IMR-90 (cell line): ENCODE measurements around the gene CTRB1. TPM values are rescaled to one million over a fixed set of nuclear protein-coding genes. Genes with fewer than 3 reads are reported as not detected.

Source experiments
- ATAC-seq: fragments of 200-7000 bp; cut with Tn5 transposase; 2 replicates; pipeline ENCODE4 v1.9.1; 2020; ENCODE audit warnings: low read depth, mild to moderate bottlenecking, moderate library complexity
- BruUV-seq: library from RNA; stranded (reverse); fragments of 400-500 nt; replicated peaks from 2 replicates; lab custom pipeline; 2021; lab: Mats Ljungman, UMichigan
- CTCF ChIA-PET: fragments of 300-600 bp; formaldehyde crosslinking; extraction: SDS; loops from one replicate; lab custom pipeline; 2021; ENCODE audit warnings: antibody characterized with exemption; lab: Yijun Ruan, JAX
- POLR2A ChIA-PET: fragments of 300-600 bp; sonication (Branson Sonifier 250); formaldehyde crosslinking; loops from one replicate; lab custom pipeline; 2022; ENCODE audit warnings: antibody characterized with exemption; ENCODE audit not compliant: unreplicated experiment; lab: Charles Lee
- DNase-seq: peaks from one replicate; pipeline ENCODE4 v3.0.0; 2013
- H2AFZ ChIP-seq: replicated peaks from 2 replicates; pipeline ENCODE3; 2013; ENCODE audit warnings: low read length, mild to moderate bottlenecking; ENCODE audit not compliant: poor library complexity
- H2AK5ac ChIP-seq: 2 replicates; pipeline ENCODE4 v1.6.1; 2013; ENCODE audit warnings: low read depth, low read length, inconsistent platforms
- H2AK9ac ChIP-seq: replicated peaks from 2 replicates; pipeline ENCODE3; 2013; ENCODE audit warnings: mild to moderate bottlenecking, low read depth, low read length, moderate library complexity; ENCODE audit not compliant: poor library complexity
- H2BK120ac ChIP-seq: 2 replicates; pipeline ENCODE4 v1.6.1; 2013; ENCODE audit warnings: low read depth, low read length, inconsistent platforms
- H2BK15ac ChIP-seq: 3 replicates; pipeline ENCODE4 v1.6.1; 2013; ENCODE audit warnings: low read depth, low read length, inconsistent platforms
- H2BK20ac ChIP-seq: 2 replicates; pipeline ENCODE4 v1.6.1; 2013; ENCODE audit warnings: low read depth, mild to moderate bottlenecking, inconsistent platforms, low read length, moderate library complexity
- H2BK5ac ChIP-seq: 2 replicates; pipeline ENCODE4 v1.6.1; 2013; ENCODE audit warnings: mild to moderate bottlenecking, low read depth, low read length, inconsistent platforms; ENCODE audit not compliant: poor library complexity, severe bottlenecking
- H3K14ac ChIP-seq: replicated peaks from 2 replicates; pipeline ENCODE4 v1.6.1; 2013; ENCODE audit warnings: low read depth, low read length, inconsistent platforms
- H3K18ac ChIP-seq: 2 replicates; pipeline ENCODE4 v1.6.1; 2013; ENCODE audit warnings: low read depth, low read length, control low read depth
- H3K23ac ChIP-seq: 2 replicates; pipeline ENCODE4 v1.6.1; 2013; ENCODE audit warnings: low read depth, low read length, inconsistent platforms
- H3K27ac ChIP-seq: 2 replicates; pipeline ENCODE4 v1.5.1; 2013; ENCODE audit warnings: mild to moderate bottlenecking, control low read depth, low read length; ENCODE audit not compliant: insufficient read depth
- H3K27me3 ChIP-seq: 2 replicates; pipeline ENCODE4 v1.6.1; 2013; ENCODE audit warnings: low read length; ENCODE audit not compliant: control insufficient read depth, insufficient read depth
- H3K36me3 ChIP-seq: 2 replicates; pipeline ENCODE4 v1.6.1; 2013; ENCODE audit warnings: low read length, mixed read lengths; ENCODE audit not compliant: control insufficient read depth, insufficient read depth
- H3K4ac ChIP-seq: 2 replicates; pipeline ENCODE4 v1.6.1; 2013; ENCODE audit warnings: low read depth, low read length, inconsistent platforms
- H3K4me1 ChIP-seq: 2 replicates; pipeline ENCODE4 v1.6.1; 2013; ENCODE audit warnings: low read length, mixed read lengths; ENCODE audit not compliant: control insufficient read depth, insufficient read depth
- H3K4me2 ChIP-seq: 2 replicates; pipeline ENCODE4 v1.6.1; 2013; ENCODE audit warnings: low read depth, mild to moderate bottlenecking, control low read depth, low read length, moderate library complexity
- H3K4me3 ChIP-seq: 2 replicates; pipeline ENCODE4 v1.5.1; 2013; ENCODE audit warnings: low read depth, mild to moderate bottlenecking, control low read depth, low read length, moderate library complexity; ENCODE audit not compliant: insufficient read depth
- H3K56ac ChIP-seq: 2 replicates; pipeline ENCODE4 v1.6.1; 2013; ENCODE audit warnings: low read length, inconsistent platforms; ENCODE audit not compliant: insufficient read depth; ENCODE audit errors: extremely low read depth
- H3K79me1 ChIP-seq, 2 experiments: 2 replicates each; pipeline ENCODE4 v1.6.1; 2013; ENCODE audit warnings: low read length in 2 of 2, inconsistent platforms in 1 of 2, low read depth in 1 of 2
- H3K9ac ChIP-seq: 2 replicates; pipeline ENCODE4 v1.6.1; 2013; ENCODE audit warnings: low read depth, low read length, control low read depth
- H3K9me1 ChIP-seq: 2 replicates; pipeline ENCODE4 v1.6.1; 2013; ENCODE audit warnings: low read length, inconsistent platforms; ENCODE audit not compliant: insufficient read depth
- H3K9me3 ChIP-seq: 2 replicates; pipeline ENCODE4 v1.6.1; 2013; ENCODE audit warnings: low read length; ENCODE audit not compliant: control insufficient read depth, insufficient read depth
- H4K20me1 ChIP-seq: 2 replicates; pipeline ENCODE4 v1.6.1; 2013; ENCODE audit warnings: low read length, inconsistent platforms; ENCODE audit not compliant: insufficient read depth
- H4K5ac ChIP-seq: 2 replicates; pipeline ENCODE4 v1.6.1; 2013; ENCODE audit warnings: mild to moderate bottlenecking, low read depth, low read length, control low read depth
- H4K8ac ChIP-seq, 2 experiments: 2 replicates each; pipeline ENCODE4 v1.6.1; 2013; ENCODE audit warnings: low read depth in 2 of 2, low read length in 2 of 2, control low read depth in 1 of 2, inconsistent platforms in 1 of 2
- H4K91ac ChIP-seq: 2 replicates; pipeline ENCODE4 v1.6.1; 2013; ENCODE audit warnings: low read depth, low read length, inconsistent platforms; ENCODE audit not compliant: insufficient read depth
- CHD1 ChIP-seq: IDR thresholded peaks from 2 replicates; pipeline ENCODE4 v1.6.1; 2012; ENCODE audit warnings: low read depth, low read length, improper control_type of control experiment
- CTCF ChIP-seq: conservative IDR thresholded peaks from 2 replicates; pipeline ENCODE4 v1.5.1; 2012; ENCODE audit warnings: mild to moderate bottlenecking, low read depth, low read length, improper control_type of control experiment
- FOS ChIP-seq: fragments of 150-350 bp; IDR thresholded peaks from 2 replicates; pipeline ENCODE4 v1.6.1; 2016; ENCODE audit warnings: low read depth, low read length
- MAFK ChIP-seq: IDR thresholded peaks from 2 replicates; pipeline ENCODE4 v1.6.1; 2012; ENCODE audit warnings: low read depth, low read length, improper control_type of control experiment
- MAZ ChIP-seq: IDR thresholded peaks from 2 replicates; pipeline ENCODE4 v1.6.1; 2012; ENCODE audit warnings: low read depth, mild to moderate bottlenecking, low read length, improper control_type of control experiment, moderate library complexity, borderline replicate concordance
- MXI1 ChIP-seq: IDR thresholded peaks from 2 replicates; pipeline ENCODE4 v1.6.1; 2012; ENCODE audit warnings: low read depth, mild to moderate bottlenecking, low read length, moderate library complexity, borderline replicate concordance
- NFE2L2 ChIP-seq: fragments of 150-350 bp; IDR thresholded peaks from 2 replicates; pipeline ENCODE4 v1.6.1; 2016; ENCODE audit warnings: low read depth, mild to moderate bottlenecking, low read length
- RAD21 ChIP-seq: IDR thresholded peaks from 2 replicates; pipeline ENCODE4 v1.6.1; 2012; ENCODE audit warnings: low read length, improper control_type of control experiment
- RCOR1 ChIP-seq: IDR thresholded peaks from 2 replicates; pipeline ENCODE4 v1.6.1; 2012; ENCODE audit warnings: mild to moderate bottlenecking, low read length, improper control_type of control experiment; ENCODE audit not compliant: insufficient replicate concordance
- RFX5 ChIP-seq: IDR thresholded peaks from 2 replicates; pipeline ENCODE4 v1.8.0; 2012; ENCODE audit warnings: low read depth, mild to moderate bottlenecking, low read length, moderate library complexity
- SMC3 ChIP-seq: fragments of 150-350 bp; IDR thresholded peaks from 2 replicates; pipeline ENCODE4 v1.6.1; 2016; ENCODE audit warnings: low read depth, mild to moderate bottlenecking, antibody characterized with exemption, low read length, moderate library complexity
- USF2 ChIP-seq: fragments of 150-350 bp; IDR thresholded peaks from 2 replicates; pipeline ENCODE4 v1.6.1; 2017; ENCODE audit warnings: mild to moderate bottlenecking, antibody characterized with exemption, low read length, low read depth
- WGBS, 2 experiments: methylation state at CpG; one replicate each; pipeline versions ENCODE4 v1.1.5 to v1.1.7; 2013; ENCODE audit warnings: missing lambda C conversion rate in 2 of 2; ENCODE audit not compliant: insufficient read length in 1 of 2; ENCODE audit errors: extremely low coverage in 2 of 2; 5-methylcytosine and 5-hydroxymethylcytosine counted together
- dilution Hi-C: fragments of 300-500 bp; cut with HindIII; formaldehyde crosslinking; loops from one replicate; pipeline ENCODE4 v1.14.3; 2018; ENCODE audit warnings: low sequenced_read_pairs; ENCODE audit not compliant: unreplicated experiment
- in situ Hi-C: fragments of 300-500 bp; cut with MboI; formaldehyde crosslinking; loops from 3 replicates; pipeline ENCODE4 v1.14.3; 2019; ENCODE audit warnings: low sequenced_read_pairs, inconsistent platforms, mixed read lengths
- intact Hi-C: fragments of 100-400 bp; cut with micrococcal nuclease; formaldehyde crosslinking; loops from 2 replicates; pipeline ENCODE4 v1.10.0; 2022
- polyA plus RNA-seq, 3 experiments: library from polyadenylated mRNA; depleted of rRNA; stranded (reverse); fragments of >200 nt; gene quantifications; 2 replicates each; pipeline ENCODE4 v1.2.3, GENCODE V29; 2012; ENCODE audit warnings: low replicate concordance in 1 of 3
- total RNA-seq: library from RNA; depleted of rRNA; stranded (reverse); fragments of >200 nt; gene quantifications from 2 replicates; pipeline ENCODE4 v1.2.3, GENCODE V29; 2012

The CTRB1 gene
- total and polyA plus RNA-seq, 2 of the 4 experiments (the other 2 are of a cell fraction) = not detected

GRCh38 chr16:75225678-75226515 lies 7.1 kb downstream of the CTRB1 start (continued):
- TF ChIP-seq RCOR1 = no peak

GRCh38 chr16:75226550-75227360 lies 8.0 kb downstream of the CTRB1 start:
- in situ Hi-C loops (no loop called here), intact Hi-C loops (no loop called here), dilution Hi-C loops (no loop called here)
- BruUV-seq = no TSS peak
- no peak overlapping the region for H2BK20ac ChIP-seq
- DNase-seq (no peak), ATAC-seq (no peak)
- no peak overlapping the region for H2BK15ac ChIP-seq
- no peak overlapping the region for H3K18ac ChIP-seq
- H3K4me1 ChIP-seq = no peaks in the 10 kb centered on the region
- no peak overlapping the region for H4K5ac ChIP-seq
- peaks cover 5 to 52% of the 10 kb centered on the region in 2 experiments; a peak in 3 of 4 replicates for H3K79me1 ChIP-seq
- H4K91ac ChIP-seq = no peak overlapping the region
- POLR2A ChIA-PET = no interaction called here
- peaks cover 35% of the 10 kb centered on the region for H3K36me3 ChIP-seq
- H3K9ac ChIP-seq = no peak overlapping the region
- H3K27me3 ChIP-seq = no peaks in the 10 kb centered on the region
- peaks cover 67% of the 10 kb centered on the region for H4K20me1 ChIP-seq
- no peak overlapping the region for H3K27ac ChIP-seq
- no peak overlapping the region for H3K4me2 ChIP-seq
- H3K56ac ChIP-seq = no peak overlapping the region
- H3K4me3 ChIP-seq = no peak overlapping the region
- H3K4ac ChIP-seq = no peak overlapping the region
- H2AK5ac ChIP-seq = no peak overlapping the region
- no peak overlapping the region for H4K8ac ChIP-seq
- H3K14ac ChIP-seq = no peak overlapping the region
- H2AFZ ChIP-seq = peak overlapping the region; percentile 39
- peaks cover 6% of the 10 kb centered on the region; the same call in 1 of the 2 replicates for H3K9me1 ChIP-seq
- H2BK120ac ChIP-seq = no peak overlapping the region
- WGBS, 2 experiments = 78% methylated on average over 7 of the region's 22 CpGs; no CpG with 5 or more reads in 1 of the 2 experiments
- no peaks in the 10 kb centered on the region for H3K9me3 ChIP-seq
- H2AK9ac ChIP-seq = peak overlapping the region; percentile 23
- no peak overlapping the region for H2BK5ac ChIP-seq
- CTCF ChIA-PET = no interaction called here
- no peak overlapping the region for H3K23ac ChIP-seq
- no peak for TF ChIP-seq RAD21
- no peak for TF ChIP-seq MAZ
- no peak for TF ChIP-seq RFX5
- TF ChIP-seq MXI1 = no peak
- no peak for TF ChIP-seq NFE2L2
- no peak for TF ChIP-seq FOS
- no peak for TF ChIP-seq MAFK
- TF ChIP-seq CHD1 = no peak
- no peak for TF ChIP-seq SMC3
- no peak for TF ChIP-seq USF2
- no peak for TF ChIP-seq CTCF
